Measurements from ENCODE around the gene TBC1D8.

The TBC1D8 gene

GRCh38 chr2:100997509-100998234, 153.5 kb downstream of the TBC1D8 start:
- no peak for DNase-seq (ENCODE audit: low spot score)

GRCh38 chr2:100995309-100996075, 155.7 kb downstream of the TBC1D8 start:
- DNase-seq (ENCODE audit: low spot score): no peak

- DNase-seq (ENCODE audit: low spot score): no peak
Observed at GRCh38 chr2:100993294-100993693, 157.9 kb downstream of the TBC1D8 start.

- no peak for DNase-seq (ENCODE audit: low spot score)
Observed at GRCh38 chr2:100992262-100992661, 158.9 kb downstream of the TBC1D8 start.

GRCh38 chr2:100991404-100991773, 159.8 kb downstream of the TBC1D8 start:
- DNase-seq (ENCODE audit: low spot score): no peak

GRCh38 chr2:100990650-100991403, 160.4 kb downstream of the TBC1D8 start:
- no peak for DNase-seq (ENCODE audit: low spot score)

GRCh38 chr2:100990166-100990565, 161.0 kb downstream of the TBC1D8 start:
- no peak for DNase-seq (ENCODE audit: low spot score)

GRCh38 chr2:100989666-100990065, 161.5 kb downstream of the TBC1D8 start:
- DNase-seq (ENCODE audit: low spot score): no peak

GRCh38 chr2:100988630-100989417, 162.4 kb downstream of the TBC1D8 start:
- DNase-seq (ENCODE audit: low spot score): no peak

GRCh38 chr2:100987974-100988373, 163.2 kb downstream of the TBC1D8 start:
- DNase-seq (ENCODE audit: low spot score): no peak

- no peak for DNase-seq (ENCODE audit: low spot score)
Observed at GRCh38 chr2:100987536-100987935, 163.6 kb downstream of the TBC1D8 start.

- no peak for DNase-seq (ENCODE audit: low spot score)
Observed at GRCh38 chr2:100986157-100986556, 165.0 kb downstream of the TBC1D8 start.

- peak; percentile 88 for DNase-seq (ENCODE audit: low spot score)
Observed at GRCh38 chr2:100984892-100985307, 166.3 kb downstream of the TBC1D8 start.

GRCh38 chr2:100983684-100984310, 167.4 kb downstream of the TBC1D8 start:
- DNase-seq (ENCODE audit: low spot score): peak; percentile 41

- DNase-seq (ENCODE audit: low spot score): no peak
Observed at GRCh38 chr2:100983201-100983600, 168.0 kb downstream of the TBC1D8 start.

GRCh38 chr2:100982431-100982861, 168.7 kb downstream of the TBC1D8 start:
- peak; percentile 44 for DNase-seq (ENCODE audit: low spot score)

GRCh38 chr2:100981011-100981410, 170.2 kb downstream of the TBC1D8 start:
- no peak for DNase-seq (ENCODE audit: low spot score)

- DNase-seq (ENCODE audit: low spot score): no peak
Observed at GRCh38 chr2:100980046-100980445, 171.1 kb downstream of the TBC1D8 start.

- DNase-seq (ENCODE audit: low spot score): no peak
Observed at GRCh38 chr2:100978582-100979191, 172.5 kb downstream of the TBC1D8 start.

- DNase-seq (ENCODE audit: low spot score): no peak
Observed at GRCh38 chr2:100977511-100977910, 173.7 kb downstream of the TBC1D8 start.

Measured in Ammon's horn (tissue), 1 donor.